ENCODE measurements around the gene TRIOBP. TPM values are rescaled to one million over a fixed set of nuclear protein-coding genes. Genes with fewer than 3 reads are reported as not detected.

TRIOBP gene
- total RNA-seq, 1 donor from 2014 or later: 85.0 TPM

DNA sequence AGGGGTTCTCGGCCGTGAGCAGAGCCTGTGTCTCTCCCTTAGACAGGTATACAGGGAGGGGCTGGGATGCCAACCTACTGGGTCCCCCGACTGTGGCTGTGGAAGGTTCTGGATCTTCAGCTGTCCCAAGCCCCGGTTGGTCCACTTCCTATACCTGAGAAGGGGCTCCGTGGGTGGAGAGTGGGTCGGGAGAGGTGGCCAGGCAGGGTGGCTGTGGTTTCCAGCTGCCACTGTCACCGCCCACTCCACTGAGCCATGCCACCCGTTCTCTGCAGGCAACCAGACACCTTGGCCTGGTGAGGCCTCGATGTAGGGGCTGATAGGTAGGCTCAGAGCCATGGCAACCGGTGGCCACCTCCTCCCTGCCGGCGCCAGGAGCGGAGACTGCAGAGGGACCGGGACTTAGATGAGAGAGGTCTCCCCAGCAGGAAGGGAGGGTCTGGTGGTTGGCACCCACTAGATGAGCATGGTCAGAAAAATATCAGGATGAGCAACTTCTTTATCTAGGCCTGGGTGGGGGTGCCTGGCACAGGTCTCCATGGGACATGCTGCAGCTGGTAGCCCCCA, 53.8 kb downstream of the TRIOBP start:
- Histone ChIP-seq H3K4me3 (no peak overlapping the region), H3K27ac (peak overlapping the region; percentile 74), H3K9me3 (no peaks in the 10 kb centered on the region), H3K36me3 (peaks cover 13% of the 10 kb centered on the region), H3K27me3 (no peaks in the 10 kb centered on the region), H3K4me1 (peaks cover 76% of the 10 kb centered on the region)
- intact Hi-C loops (cut with DNase I): no loop called here
- DNase-seq (no peak), ATAC-seq (no peak)
- TF ChIP-seq, protein P1, sequence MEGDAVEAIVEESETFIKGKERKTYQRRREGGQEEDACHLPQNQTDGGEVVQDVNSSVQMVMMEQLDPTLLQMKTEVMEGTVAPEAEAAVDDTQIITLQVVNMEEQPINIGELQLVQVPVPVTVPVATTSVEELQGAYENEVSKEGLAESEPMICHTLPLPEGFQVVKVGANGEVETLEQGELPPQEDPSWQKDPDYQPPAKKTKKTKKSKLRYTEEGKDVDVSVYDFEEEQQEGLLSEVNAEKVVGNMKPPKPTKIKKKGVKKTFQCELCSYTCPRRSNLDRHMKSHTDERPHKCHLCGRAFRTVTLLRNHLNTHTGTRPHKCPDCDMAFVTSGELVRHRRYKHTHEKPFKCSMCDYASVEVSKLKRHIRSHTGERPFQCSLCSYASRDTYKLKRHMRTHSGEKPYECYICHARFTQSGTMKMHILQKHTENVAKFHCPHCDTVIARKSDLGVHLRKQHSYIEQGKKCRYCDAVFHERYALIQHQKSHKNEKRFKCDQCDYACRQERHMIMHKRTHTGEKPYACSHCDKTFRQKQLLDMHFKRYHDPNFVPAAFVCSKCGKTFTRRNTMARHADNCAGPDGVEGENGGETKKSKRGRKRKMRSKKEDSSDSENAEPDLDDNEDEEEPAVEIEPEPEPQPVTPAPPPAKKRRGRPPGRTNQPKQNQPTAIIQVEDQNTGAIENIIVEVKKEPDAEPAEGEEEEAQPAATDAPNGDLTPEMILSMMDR (IDR thresholded peaks at IDR 0.05): no peak

DNA sequence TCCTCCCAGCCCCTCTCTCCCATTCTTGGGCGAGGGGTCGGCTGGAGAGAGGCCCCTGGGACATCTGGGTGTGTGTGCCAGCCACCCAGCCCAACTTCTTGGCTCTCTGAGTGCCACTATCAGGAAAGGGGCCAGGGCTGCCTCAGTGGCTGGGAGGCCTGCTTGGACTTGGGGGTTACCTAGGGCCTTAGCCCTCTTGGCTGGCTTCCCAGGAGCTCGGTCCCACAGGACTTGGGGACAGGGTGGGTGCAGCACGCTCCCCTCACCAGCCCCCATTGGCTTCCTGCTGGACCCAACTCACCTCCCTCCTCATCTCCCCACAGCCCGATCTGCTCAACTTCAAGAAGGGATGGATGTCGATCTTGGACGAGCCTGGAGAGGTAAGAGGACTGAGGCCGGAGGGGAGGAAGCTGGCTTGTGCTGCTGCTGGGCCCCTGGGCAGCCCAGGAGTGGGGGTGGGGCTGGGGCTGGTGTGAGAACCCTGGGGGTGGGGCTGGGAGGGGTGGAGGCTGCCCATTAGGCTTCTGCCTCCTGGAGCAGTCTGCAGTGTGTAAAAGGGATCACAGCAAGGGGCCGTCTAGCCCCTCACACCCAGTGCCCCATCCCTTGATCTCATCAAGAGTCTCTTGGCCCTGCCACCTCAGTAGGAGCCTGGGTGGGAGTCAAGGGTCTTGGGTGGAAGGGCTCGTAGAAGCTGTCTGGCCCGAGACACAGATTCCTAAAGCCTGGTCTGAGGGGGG, 54.8 kb downstream of the TRIOBP start:
- DNase-seq (no peak), ATAC-seq (no peak)
- Histone ChIP-seq H3K4me1 (peaks cover 76% of the 10 kb centered on the region), H3K27me3 (no peaks in the 10 kb centered on the region), H3K36me3 (peaks cover 23% of the 10 kb centered on the region), H3K9me3 (no peaks in the 10 kb centered on the region), H3K27ac (peak overlapping the region; percentile 74), H3K4me3 (no peak overlapping the region)
- intact Hi-C loops (cut with DNase I): no loop called here
- TF ChIP-seq, protein P1 (IDR thresholded peaks at IDR 0.05): no peak

DNA sequence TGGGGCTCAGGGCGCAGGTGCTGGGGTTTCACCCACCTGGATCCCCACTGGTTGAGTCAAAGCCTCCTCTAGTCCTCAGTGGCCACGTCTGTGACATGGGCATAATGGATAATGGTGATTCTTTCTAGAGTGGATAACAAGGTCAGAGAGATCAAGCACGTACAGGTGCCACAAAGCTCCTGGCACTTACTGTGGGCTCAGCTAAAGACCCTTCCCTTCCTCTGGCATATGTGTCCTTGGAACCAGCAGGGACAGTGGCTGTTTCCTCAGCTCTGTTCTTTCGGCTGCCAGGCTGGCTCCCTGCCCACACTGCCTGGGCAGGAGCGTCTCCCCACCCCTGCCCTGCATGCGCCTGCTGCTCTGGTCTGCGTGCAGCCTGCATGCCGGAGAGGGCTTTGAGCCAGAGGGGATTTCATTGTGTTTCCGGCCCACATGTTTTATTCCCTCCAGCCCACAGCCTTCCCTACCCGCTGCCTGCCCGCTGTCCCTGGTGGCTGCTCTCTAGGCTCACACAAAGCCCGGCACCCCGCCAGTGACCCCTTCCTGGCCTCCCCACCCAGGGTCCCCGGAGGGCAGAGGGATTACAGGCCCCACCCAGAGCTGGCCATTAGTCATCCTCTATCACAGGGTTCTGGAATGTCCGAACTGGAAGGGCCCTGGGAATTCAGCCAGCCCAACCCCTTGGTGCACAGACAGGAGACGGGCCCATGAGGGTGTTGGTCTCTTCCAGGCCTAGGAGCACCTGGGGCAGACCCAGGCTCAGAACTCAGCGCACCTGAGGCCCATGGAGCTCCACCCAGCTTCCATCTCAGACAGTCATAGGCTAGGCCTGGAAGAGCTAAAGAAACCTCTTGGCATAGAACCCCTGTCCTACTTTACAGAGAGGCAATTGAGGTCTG, 55.6 kb downstream of the TRIOBP start:
- TF ChIP-seq, protein P1 (IDR thresholded peaks at IDR 0.05): no peak
- H3K27me3 ChIP-seq: no peaks in the 10 kb centered on the region
- intact Hi-C loops (cut with DNase I): no loop called here
- H3K9me3 ChIP-seq: no peaks in the 10 kb centered on the region
- ATAC-seq (peak; percentile 80), DNase-seq (peak; percentile 90)
- peak overlapping the region; percentile 74 for H3K27ac ChIP-seq
- H3K36me3 ChIP-seq: peaks cover 31% of the 10 kb centered on the region
- no peak overlapping the region for H3K4me3 ChIP-seq
- peaks cover 71% of the 10 kb centered on the region for H3K4me1 ChIP-seq

DNA sequence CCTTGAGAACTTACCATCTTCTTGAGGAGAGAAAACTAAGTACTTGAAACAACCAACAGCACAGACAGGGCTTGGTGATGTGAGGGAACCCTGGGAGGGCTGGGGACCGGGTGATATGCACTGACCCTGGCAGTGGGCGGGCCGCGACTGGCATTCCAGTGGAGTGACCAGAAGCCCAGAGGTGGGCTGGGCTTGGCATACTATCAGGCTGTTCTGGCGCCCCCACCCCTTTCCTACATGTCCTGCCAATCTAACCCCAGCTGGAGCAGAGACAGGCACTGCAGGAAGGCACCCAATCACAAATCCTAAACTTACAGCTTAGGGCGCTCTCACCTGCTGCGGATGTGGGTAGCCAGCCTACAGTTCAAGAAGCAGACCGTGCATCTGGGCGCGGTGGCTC, 56.9 kb downstream of the TRIOBP start:
- H3K4me3 ChIP-seq: no peak overlapping the region
- ATAC-seq: no peak
- H3K9me3 ChIP-seq: no peaks in the 10 kb centered on the region
- H3K4me1 ChIP-seq: peaks cover 58% of the 10 kb centered on the region
- TF ChIP-seq, protein P1 (IDR thresholded peaks at IDR 0.05): no peak
- H3K27me3 ChIP-seq: no peaks in the 10 kb centered on the region
- no peak for DNase-seq
- H3K36me3 ChIP-seq: peaks cover 44% of the 10 kb centered on the region
- peak overlapping the region; percentile 74 for H3K27ac ChIP-seq
- intact Hi-C loops (cut with DNase I): no loop called here

DNA sequence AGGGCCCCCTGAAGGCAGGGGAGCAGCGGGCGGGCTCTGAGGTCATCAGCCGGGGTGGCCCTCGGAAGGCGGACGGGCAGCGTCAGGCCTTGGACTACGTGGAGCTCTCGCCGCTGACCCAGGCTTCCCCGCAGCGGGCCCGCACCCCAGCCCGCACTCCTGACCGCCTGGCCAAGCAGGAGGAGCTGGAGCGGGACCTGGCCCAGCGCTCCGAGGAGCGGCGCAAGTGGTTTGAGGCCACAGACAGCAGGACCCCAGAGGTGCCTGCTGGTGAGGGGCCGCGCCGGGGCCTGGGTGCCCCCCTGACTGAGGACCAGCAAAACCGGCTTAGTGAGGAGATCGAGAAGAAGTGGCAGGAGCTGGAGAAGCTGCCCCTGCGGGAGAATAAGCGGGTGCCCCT, 60.8 kb downstream of the TRIOBP start:
- Histone ChIP-seq H3K36me3 (peaks cover 79% of the 10 kb centered on the region), H3K27ac (no peak overlapping the region), H3K9me3 (no peaks in the 10 kb centered on the region), H3K4me1 (peaks cover 21% of the 10 kb centered on the region), H3K4me3 (no peak overlapping the region), H3K27me3 (no peaks in the 10 kb centered on the region)
- TF ChIP-seq, protein P1 (IDR thresholded peaks at IDR 0.05): no peak
- ATAC-seq (no peak), DNase-seq (no peak)
- intact Hi-C loops (cut with DNase I): no loop called here
